RCC 7860 (cell line): ENCODE results near the gene COX6A2.

Experiments used
- DNase-seq: peaks from one replicate; pipeline ENCODE4 v3.0.0-alpha.2; 2015; ENCODE audit warnings: low spot score
- FAIRE-seq: peaks from 2 replicates; lab custom pipeline; 2012; peaks lifted over from hg19 to GRCh38; lab: Jason Lieb, UNC

Gene COX6A2

GRCh38 chr16:31428279-31428597 is at the start of gene COX6A2:
Gene COX6A2 (minus strand): TSS chr16:31428360. CDS start chr16:31428325, 35 bp downstream.
- no peak for DNase-seq
- FAIRE-seq, result no peak

- no peak for DNase-seq
- FAIRE-seq, result no peak
Measured at GRCh38 chr16:31477220-31478216, 49.4 kb upstream of the COX6A2 start.

DNA sequence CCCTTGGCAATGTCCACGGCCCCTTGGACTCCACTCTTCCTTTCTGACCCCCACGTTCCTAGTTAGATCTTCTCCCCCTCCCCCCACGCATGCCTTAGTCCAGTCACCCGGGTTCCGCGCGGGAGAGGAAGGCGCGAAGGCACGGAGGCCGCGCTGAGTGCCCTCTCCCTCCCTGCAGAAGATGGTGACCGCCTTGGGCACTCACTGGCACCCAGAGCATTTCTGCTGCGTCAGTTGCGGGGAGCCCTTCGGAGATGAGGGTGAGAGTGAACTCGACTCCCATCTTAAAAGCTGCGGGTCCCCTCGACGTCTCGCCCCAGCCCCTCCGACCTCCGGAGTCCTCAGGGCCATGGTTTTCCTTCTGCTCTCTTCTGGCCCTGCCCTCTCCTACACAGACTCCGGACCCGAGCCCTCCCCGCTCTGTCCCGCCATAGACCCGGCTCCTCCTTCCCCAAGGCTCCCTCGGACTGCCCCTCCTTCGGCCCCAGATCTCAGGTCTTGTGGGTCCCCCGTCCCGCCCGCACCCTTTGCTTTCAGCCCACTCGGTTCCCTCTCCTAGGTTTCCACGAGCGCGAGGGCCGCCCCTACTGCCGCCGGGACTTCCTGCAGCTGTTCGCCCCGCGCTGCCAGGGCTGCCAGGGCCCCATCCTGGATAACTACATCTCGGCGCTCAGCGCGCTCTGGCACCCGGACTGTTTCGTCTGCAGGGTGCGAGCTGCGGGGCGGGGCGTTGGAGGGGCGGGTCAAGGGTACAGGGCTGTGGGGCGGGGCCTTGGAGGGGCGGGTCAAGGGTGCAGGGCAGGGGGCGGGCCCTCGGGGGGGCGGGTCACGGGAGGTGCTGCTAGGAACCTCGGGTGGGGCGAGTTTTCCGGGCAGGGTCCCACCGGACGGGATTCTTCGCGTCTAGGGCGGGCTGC is 48.4 kb upstream of the COX6A2 start:
- FAIRE-seq (no peak), DNase-seq (no peak)

DNA sequence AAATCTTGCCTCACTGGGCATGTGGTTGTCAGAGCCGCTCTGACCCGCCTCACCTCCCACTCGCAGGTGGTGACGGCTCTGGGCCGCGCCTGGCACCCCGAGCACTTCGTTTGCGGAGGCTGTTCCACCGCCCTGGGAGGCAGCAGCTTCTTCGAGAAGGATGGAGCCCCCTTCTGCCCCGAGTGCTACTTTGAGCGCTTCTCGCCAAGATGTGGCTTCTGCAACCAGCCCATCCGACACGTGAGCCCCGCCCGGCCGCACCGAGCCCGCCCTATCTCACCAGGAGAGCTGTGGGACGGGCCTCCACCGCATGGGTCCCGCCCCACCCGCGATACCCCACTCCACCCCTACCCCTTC is 47.8 kb upstream of the COX6A2 start:
- FAIRE-seq, result no peak
- no peak for DNase-seq

DNA sequence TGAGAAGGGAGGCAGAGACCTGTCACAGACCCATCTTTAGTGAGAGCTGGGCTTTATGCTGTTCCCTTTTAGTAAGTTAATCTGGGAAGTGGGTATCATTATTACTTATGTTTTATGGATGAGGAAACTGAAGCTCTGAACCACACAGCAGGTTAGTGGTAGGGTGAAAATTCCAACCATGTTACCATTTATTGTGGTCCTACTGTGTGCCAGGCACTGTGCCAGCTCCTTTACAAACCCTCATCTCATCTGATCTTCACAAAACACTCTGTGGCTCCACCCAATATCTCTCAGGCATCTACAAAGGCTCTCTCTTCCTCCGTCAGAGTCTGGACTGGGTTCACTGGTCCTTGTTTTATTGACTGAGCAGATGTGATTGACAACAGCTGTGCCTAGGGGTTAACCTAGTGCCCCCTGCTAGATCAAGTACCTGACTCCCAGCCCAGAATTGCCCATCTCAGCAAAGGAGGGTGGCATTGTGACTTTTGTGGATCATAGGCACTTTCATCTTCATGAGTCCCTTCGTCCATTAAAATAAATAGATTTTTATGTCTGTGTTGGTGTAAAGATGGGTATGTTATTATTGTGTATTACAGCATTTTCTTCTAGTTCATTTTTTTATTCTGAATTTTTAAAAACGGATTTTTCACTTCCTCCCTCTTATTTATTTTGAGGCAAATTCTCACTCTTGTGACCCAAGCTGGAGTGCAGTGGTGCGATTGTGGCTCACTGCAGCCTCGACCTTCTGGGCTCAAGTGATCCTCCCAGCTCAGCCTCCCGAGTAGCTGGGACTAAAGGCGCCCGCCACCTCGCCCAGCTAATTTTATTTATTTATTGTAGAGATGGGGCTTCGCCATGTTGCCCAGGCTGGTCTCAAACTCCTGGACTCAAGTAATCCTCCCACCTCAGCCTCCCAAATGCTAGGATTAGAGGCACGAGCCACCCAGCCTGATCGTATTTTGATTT is 46.9 kb upstream of the COX6A2 start:
- no peak for DNase-seq
- no peak for FAIRE-seq

- no peak for FAIRE-seq
- DNase-seq, result no peak
Measured at GRCh38 chr16:31474173-31474714, 46.1 kb upstream of the COX6A2 start.

GRCh38 chr16:31473264-31473984 is 45.3 kb upstream of the COX6A2 start:
- FAIRE-seq, result no peak

DNA sequence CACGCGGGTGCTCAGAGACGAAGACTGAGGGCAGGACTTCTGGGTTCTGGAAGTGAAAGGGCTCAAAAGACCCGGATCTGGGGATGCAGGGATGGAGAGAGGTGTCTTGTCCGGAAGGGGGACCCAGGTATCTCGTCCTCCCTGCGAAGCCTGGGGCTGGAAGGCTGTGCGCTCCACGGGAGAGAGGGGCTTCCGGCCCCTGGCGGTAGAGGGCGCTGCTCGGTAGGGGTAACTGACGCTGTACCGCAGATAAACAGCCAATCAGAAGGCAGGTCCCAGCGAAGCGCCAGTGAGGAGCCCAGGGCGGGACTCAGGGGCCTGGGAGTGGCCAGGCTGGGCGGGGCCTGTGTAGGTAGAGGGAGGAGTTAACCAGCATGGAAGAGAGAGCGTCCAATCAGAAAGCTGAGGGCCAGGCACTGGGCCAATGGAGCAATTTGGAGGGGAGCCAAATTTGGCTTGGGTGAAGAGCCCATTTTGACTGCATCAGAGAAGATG is 44.6 kb upstream of the COX6A2 start:
- FAIRE-seq (no peak), DNase-seq (peak; percentile 46)

More at GRCh38 chr16:31473264-31473984, 45.3 kb upstream of the COX6A2 start:
- no peak for DNase-seq

GRCh38 chr16:31471875-31472708 is 43.9 kb upstream of the COX6A2 start, which contains the start of gene TGFB1I1:
Gene TGFB1I1 (plus strand): TSS chr16:31472152. CDS start chr16:31472189, 37 bp downstream.
- no peak for FAIRE-seq
- no peak for DNase-seq

DNA sequence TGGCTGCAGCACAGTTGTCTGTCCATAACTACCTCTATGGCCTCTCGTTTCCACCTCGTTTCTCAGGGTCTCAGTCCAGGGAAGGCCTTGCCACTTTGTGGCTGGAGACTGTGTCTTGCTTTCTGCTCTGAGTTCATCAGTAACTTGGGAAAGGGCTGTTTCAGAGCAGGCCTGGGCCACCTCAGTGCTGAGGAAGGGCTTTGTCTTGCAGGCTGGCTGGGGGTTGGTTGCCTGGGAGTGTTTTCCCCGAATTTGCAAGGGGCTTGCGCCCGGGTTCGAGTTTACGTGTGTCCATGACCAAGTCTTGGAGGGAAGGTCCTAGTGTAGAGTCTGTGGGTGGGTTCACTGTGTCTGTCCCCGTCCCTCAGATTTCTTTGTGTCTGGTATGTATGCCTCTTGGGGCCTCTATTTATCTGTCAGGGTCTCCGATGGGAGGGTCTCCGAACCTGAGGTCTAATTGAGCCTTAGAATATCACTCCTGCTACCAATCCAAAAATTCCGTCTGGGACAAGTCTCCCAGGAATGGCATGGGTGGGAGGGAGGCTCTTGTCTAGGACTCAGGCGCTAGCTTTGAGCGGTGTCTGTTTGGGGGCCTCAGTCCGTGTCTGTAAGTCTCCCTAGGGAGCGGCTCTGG is 43.2 kb upstream of the COX6A2 start:
- DNase-seq, result no peak
- no peak for FAIRE-seq

- FAIRE-seq (no peak), DNase-seq (no peak)
Measured at GRCh38 chr16:31470615-31471014, 42.5 kb upstream of the COX6A2 start.

- no peak for FAIRE-seq
- DNase-seq, result no peak
Measured at GRCh38 chr16:31467858-31468257, 39.7 kb upstream of the COX6A2 start.

DNA sequence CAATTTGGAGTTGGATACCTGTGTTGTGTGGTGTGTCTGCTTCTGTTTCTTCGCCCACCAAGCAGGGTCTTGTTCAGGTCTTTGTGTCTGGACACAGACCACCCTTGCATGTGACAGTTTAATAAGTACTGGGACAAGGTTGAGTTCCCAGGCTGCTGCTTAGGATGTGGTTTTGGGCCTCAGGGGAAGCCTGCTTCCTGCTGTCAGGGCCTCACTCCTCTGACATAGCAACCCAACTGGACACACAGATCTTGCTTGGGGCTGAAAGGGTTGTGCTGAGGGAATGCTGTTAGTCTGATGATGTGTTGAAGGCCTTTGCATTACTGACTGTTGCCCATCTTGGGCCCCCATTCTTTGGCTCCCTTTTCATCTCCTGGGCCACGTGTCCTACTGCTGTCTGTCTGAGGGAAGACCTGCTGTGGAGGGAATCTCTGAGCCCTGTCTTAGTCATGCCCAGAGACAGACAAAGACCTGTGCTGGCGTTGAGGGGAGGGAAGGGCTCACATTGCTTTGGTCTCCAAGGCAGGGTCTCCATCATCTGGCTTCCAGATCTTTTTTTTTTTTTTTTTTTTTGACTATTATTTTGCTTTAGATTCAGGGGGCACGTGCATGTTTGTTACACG is 39.1 kb upstream of the COX6A2 start:
- DNase-seq, result no peak
- FAIRE-seq, result no peak

- no peak for DNase-seq
- no peak for FAIRE-seq
Measured at GRCh38 chr16:31466381-31466841, 38.3 kb upstream of the COX6A2 start.

GRCh38 chr16:31465788-31466370 is 37.7 kb upstream of the COX6A2 start:
- DNase-seq (no peak), FAIRE-seq (no peak)

GRCh38 chr16:31464781-31465260 is 36.7 kb upstream of the COX6A2 start:
- FAIRE-seq, result no peak
- no peak for DNase-seq

- FAIRE-seq, result no peak
Measured at GRCh38 chr16:31464348-31464769, 36.2 kb upstream of the COX6A2 start.

More at GRCh38 chr16:31464348-31464769, 36.2 kb upstream of the COX6A2 start:
- no peak for DNase-seq
